Fibroblast of lung (primary cell): Measurements from ENCODE around the gene POLR2B. TPM values are rescaled to one million over a fixed set of nuclear protein-coding genes. Genes with fewer than 3 reads are reported as not detected.

Experiments
- DNase-seq, 2 donors: peaks; one replicate each; pipeline versions ENCODE4 v3.0.0 to v3.0.0-alpha.2; 2010; ENCODE audit warnings: low read depth in 2 of 2
- H2AFZ ChIP-seq: 2 replicates; pipeline ENCODE4 v1.5.1; 2012; ENCODE audit warnings: low read length, control low read depth, inconsistent platforms
- H3K27ac ChIP-seq: 2 replicates; pipeline ENCODE4 v1.5.1; 2011; ENCODE audit warnings: low read length, control low read depth; ENCODE audit not compliant: insufficient read depth
- H3K27me3 ChIP-seq: 2 replicates; pipeline ENCODE4 v1.5.1; 2011; ENCODE audit warnings: mild to moderate bottlenecking, low read length; ENCODE audit not compliant: control insufficient read depth, insufficient read depth
- H3K36me3 ChIP-seq: 2 replicates; pipeline ENCODE4 v1.5.1; 2011; ENCODE audit warnings: low read length; ENCODE audit not compliant: control insufficient read depth, insufficient read depth
- H3K4me1 ChIP-seq: 2 replicates; pipeline ENCODE4 v1.5.1; 2011; ENCODE audit warnings: low read length; ENCODE audit not compliant: control insufficient read depth, insufficient read depth; ENCODE audit errors: extremely low read depth
- H3K4me2 ChIP-seq: 2 replicates; pipeline ENCODE4 v1.5.1; 2011; ENCODE audit warnings: low read length, control low read depth; ENCODE audit not compliant: insufficient read depth; ENCODE audit errors: extremely low read depth
- H3K4me3 ChIP-seq, 4 experiments: fragments of 200-600 bp in 1 of 4; sonication (generic) in 1 of 4; replicated peaks in 1 of 4; 2 replicates each; pipeline ENCODE4 v1.5.1; 2011 to 2016; ENCODE audit warnings: low read length in 4 of 4, low read depth in 3 of 4, mild to moderate bottlenecking in 3 of 4, control low read depth in 2 of 4, inconsistent platforms in 1 of 4, mixed read lengths in 1 of 4; ENCODE audit not compliant: insufficient read depth in 1 of 4; ENCODE audit errors: control extremely low read depth in 1 of 4
- H3K79me2 ChIP-seq: 2 replicates; pipeline ENCODE4 v1.5.1; 2012; ENCODE audit warnings: mild to moderate bottlenecking, low read length, inconsistent platforms; ENCODE audit not compliant: control insufficient read depth, insufficient read depth
- H3K9ac ChIP-seq: 2 replicates; pipeline ENCODE4 v1.5.1; 2011; ENCODE audit warnings: mild to moderate bottlenecking, low read length, control low read depth; ENCODE audit not compliant: insufficient read depth
- H3K9me3 ChIP-seq: 2 replicates; pipeline ENCODE4 v1.5.1; 2012; ENCODE audit warnings: low read depth, low read length; ENCODE audit not compliant: control insufficient read depth, insufficient read depth
- H4K20me1 ChIP-seq: 2 replicates; pipeline ENCODE4 v1.5.1; 2011; ENCODE audit warnings: low read length; ENCODE audit not compliant: control insufficient read depth, insufficient read depth; ENCODE audit errors: extremely low read depth
- EZH2 ChIP-seq: IDR thresholded peaks from 2 replicates; pipeline ENCODE4 v1.5.1; 2012; ENCODE audit warnings: low read length, control low read depth, mild to moderate bottlenecking; ENCODE audit errors: missing control alignments
- polyA plus RNA-seq, 2 donors: library from polyadenylated mRNA; depleted of rRNA in 1 of 2; stranded (reverse) in 1 of 2; unstranded in 1 of 2; fragments of >200 nt; gene quantifications; 2 replicates each; pipeline ENCODE4 v1.2.1, GENCODE V29; 2011 to 2012; ENCODE audit warnings: missing spikeins in 1 of 2
- total RNA-seq: library from RNA; depleted of rRNA; stranded (reverse); fragments of >200 nt; gene quantifications from 2 replicates; pipeline ENCODE4 v1.2.1, GENCODE V29; 2014
- TF ChIP-seq, protein P1 (sequence below), 2 donors: IDR thresholded peaks in 1 of 2; conservative IDR thresholded peaks in 1 of 2; 1 replicate in 1 of 2; 2 replicates in 1 of 2; pipeline ENCODE4 v1.5.1; 2011 to 2012; ENCODE audit warnings: low read length in 2 of 2, control low read depth in 1 of 2, inconsistent platforms in 1 of 2, low read depth in 1 of 2, mild to moderate bottlenecking in 1 of 2

POLR2B gene
- total and polyA plus RNA-seq, 2 donors (not counting 1 experiment from before 2014, with no cell fraction given), result 104 to 105 TPM

DNA sequence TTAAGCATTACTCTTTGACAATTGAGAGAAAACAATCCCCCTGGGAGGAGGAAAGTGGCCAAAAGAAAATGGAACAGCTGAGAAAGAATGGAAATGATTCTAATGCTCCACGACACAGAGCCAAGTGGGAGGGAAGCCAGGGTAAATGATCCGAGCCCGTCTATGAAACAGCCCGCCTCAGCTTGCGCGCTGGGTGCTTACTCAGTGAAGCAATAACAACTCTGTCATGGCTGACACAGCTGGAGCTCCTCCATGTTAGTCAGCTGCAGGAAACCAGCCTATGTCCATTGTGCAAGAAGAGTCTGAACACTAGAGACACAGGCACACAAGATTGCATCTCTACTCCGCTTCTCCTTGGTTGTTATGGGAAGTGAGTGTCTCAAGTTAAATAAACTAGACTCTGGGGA lies 20.6 kb upstream of the POLR2B start:
- H4K20me1 ChIP-seq, result no peaks in the 10 kb centered on the region
- H2AFZ ChIP-seq, result peak overlapping the region; percentile 4
- H3K79me2 ChIP-seq, result no peaks in the 10 kb centered on the region
- no peak for TF ChIP-seq EZH2
- TF ChIP-seq, protein P1, sequence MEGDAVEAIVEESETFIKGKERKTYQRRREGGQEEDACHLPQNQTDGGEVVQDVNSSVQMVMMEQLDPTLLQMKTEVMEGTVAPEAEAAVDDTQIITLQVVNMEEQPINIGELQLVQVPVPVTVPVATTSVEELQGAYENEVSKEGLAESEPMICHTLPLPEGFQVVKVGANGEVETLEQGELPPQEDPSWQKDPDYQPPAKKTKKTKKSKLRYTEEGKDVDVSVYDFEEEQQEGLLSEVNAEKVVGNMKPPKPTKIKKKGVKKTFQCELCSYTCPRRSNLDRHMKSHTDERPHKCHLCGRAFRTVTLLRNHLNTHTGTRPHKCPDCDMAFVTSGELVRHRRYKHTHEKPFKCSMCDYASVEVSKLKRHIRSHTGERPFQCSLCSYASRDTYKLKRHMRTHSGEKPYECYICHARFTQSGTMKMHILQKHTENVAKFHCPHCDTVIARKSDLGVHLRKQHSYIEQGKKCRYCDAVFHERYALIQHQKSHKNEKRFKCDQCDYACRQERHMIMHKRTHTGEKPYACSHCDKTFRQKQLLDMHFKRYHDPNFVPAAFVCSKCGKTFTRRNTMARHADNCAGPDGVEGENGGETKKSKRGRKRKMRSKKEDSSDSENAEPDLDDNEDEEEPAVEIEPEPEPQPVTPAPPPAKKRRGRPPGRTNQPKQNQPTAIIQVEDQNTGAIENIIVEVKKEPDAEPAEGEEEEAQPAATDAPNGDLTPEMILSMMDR (conservative IDR thresholded peaks at IDR 0.05 in 1 of 2, IDR thresholded peaks at IDR 0.05 in 1 of 2; ENCODE audit: low read depth in 1 of 2, low read length in 2 of 2), result no peak
- no peaks in the 10 kb centered on the region for H3K27me3 ChIP-seq
- no peaks in the 10 kb centered on the region for H3K9me3 ChIP-seq
- peak overlapping the region; percentile 76 for H3K27ac ChIP-seq
- peaks cover 6% of the 10 kb centered on the region for H3K4me1 ChIP-seq
- DNase-seq, result peak; percentile 97 to 99
- H3K4me3 ChIP-seq, result peak overlapping the region in 1 of 4 experiments; percentile 29
- H3K9ac ChIP-seq, result no peak overlapping the region
- H3K36me3 ChIP-seq, result no peaks in the 10 kb centered on the region
- H3K4me2 ChIP-seq, result peak overlapping the region; percentile 72

DNA sequence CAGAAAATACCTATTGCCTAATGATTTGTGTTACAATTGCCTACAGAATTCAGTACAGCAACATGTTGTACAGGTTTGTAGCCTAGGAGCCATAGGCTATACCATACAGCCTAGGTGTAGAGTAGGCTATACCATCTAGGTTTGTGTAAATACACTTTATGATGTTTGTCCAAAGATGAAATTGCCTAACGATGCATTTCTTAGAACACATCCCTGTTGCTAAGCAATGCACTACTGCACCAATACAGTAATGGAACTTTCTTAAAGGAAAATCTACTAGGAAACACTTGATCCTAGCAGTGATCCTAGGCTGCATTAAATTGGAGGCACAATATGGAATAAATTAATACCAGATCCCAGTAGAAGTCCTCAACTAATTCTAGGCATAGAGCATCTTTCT lies 19.6 kb upstream of the POLR2B start:
- Histone ChIP-seq H3K4me1 (peaks cover 6% of the 10 kb centered on the region), H3K36me3 (no peaks in the 10 kb centered on the region), H2AFZ (no peak overlapping the region), H3K4me3 (no peak overlapping the region), H3K9me3 (no peaks in the 10 kb centered on the region), H3K9ac (no peak overlapping the region), H3K79me2 (no peaks in the 10 kb centered on the region), H3K27me3 (no peaks in the 10 kb centered on the region), H3K4me2 (no peak overlapping the region), H3K27ac (no peak overlapping the region), H4K20me1 (no peaks in the 10 kb centered on the region)
- DNase-seq, result peak in 1 of 2 donors; percentile 24
- TF ChIP-seq EZH2, result no peak
- TF ChIP-seq, protein P1 (conservative IDR thresholded peaks at IDR 0.05 in 1 of 2, IDR thresholded peaks at IDR 0.05 in 1 of 2; ENCODE audit: low read depth in 1 of 2, low read length in 2 of 2), result no peak

DNA sequence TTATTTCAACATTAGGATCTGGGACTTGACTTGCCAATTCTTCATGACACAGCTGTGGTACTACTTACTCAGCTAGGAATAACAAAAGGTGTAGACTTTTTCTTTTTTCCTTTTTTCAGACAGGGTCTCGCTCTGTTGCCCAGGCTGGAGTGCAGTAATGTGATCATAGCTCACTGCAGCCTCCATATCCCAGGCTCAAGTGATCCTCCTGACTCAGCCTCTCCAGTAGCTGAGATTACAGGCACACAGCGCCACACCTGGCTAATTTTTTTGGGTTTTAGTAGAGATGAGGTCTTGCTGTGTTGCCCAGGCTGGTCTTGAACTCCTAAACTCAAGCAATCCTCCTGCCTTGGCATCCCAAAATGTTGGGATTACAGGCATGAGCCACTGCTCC lies 17.6 kb upstream of the POLR2B start:
- Histone ChIP-seq H3K9me3 (no peaks in the 10 kb centered on the region), H4K20me1 (no peaks in the 10 kb centered on the region), H3K4me3 (no peak overlapping the region), H3K36me3 (no peaks in the 10 kb centered on the region), H3K9ac (no peak overlapping the region), H3K27me3 (no peaks in the 10 kb centered on the region), H3K27ac (no peak overlapping the region), H3K4me2 (no peak overlapping the region), H2AFZ (no peak overlapping the region), H3K4me1 (peaks cover 6% of the 10 kb centered on the region), H3K79me2 (no peaks in the 10 kb centered on the region)
- TF ChIP-seq EZH2, result no peak
- TF ChIP-seq, protein P1 (conservative IDR thresholded peaks at IDR 0.05 in 1 of 2, IDR thresholded peaks at IDR 0.05 in 1 of 2; ENCODE audit: low read depth in 1 of 2, low read length in 2 of 2), result no peak
- DNase-seq, result no peak
